GM19238 (cell line): Measurements from ENCODE around the gene SAA2.

Source experiments
- DNase-seq: peaks from one replicate; pipeline ENCODE4 v3.0.0; 2011; ENCODE audit warnings: low spot score; ENCODE audit not compliant: insufficient read length

The SAA2 gene

GRCh38 chr11:18196532-18196931 is 51.9 kb downstream of the SAA2 start:
- DNase-seq = no peak
